SK-N-SH (cell line): ENCODE measurements around the gene TOGARAM2. TPM values are rescaled to one million over a fixed set of nuclear protein-coding genes. Genes with fewer than 3 reads are reported as not detected.

Experiments used
- CTCF ChIA-PET: fragments of 300-600, 350-600 bp; formaldehyde crosslinking; extraction: SDS; loops from one replicate; lab custom pipeline; 2021; lab: Yijun Ruan, JAX
- POLR2A ChIA-PET: fragments of 350-600 bp; sonication (Branson Sonifier 250); formaldehyde crosslinking; extraction: SDS; loops from one replicate; lab custom pipeline; 2020; ENCODE audit warnings: antibody characterized with exemption, inconsistent platforms; lab: Yijun Ruan, JAX
- DNase-seq: peaks from one replicate; pipeline ENCODE4 v3.0.0; 2012
- H2AFZ ChIP-seq: fragments of 200-600 bp; sonication (generic); 2 replicates; pipeline ENCODE4 v1.8.1; 2016; ENCODE audit warnings: antibody characterized with exemption, mild to moderate bottlenecking, low read depth
- H3F3A ChIP-seq: fragments of 200-600 bp; sonication (generic); replicated peaks from 2 replicates; pipeline ENCODE3; 2016; ENCODE audit warnings: antibody characterized with exemption, mild to moderate bottlenecking; ENCODE audit not compliant: insufficient read depth
- H3K27ac ChIP-seq, 2 experiments: fragments of 200-500 bp in 1 of 2; fragments of 200-600 bp in 1 of 2; sonication (Bioruptor generic) in 1 of 2; sonication (generic), shearing (Covaris generic) in 1 of 2; 2 replicates each; pipeline versions ENCODE4 v1.5.1 to v1.6.1; 2014 to 2016; ENCODE audit warnings: low read depth in 2 of 2, inconsistent platforms in 1 of 2, low read length in 1 of 2, mild to moderate bottlenecking in 1 of 2, mixed read lengths in 1 of 2
- H3K27me3 ChIP-seq: fragments of 200-600 bp; sonication (generic), shearing (Covaris generic); 2 replicates; pipeline ENCODE4 v1.6.1; 2016; ENCODE audit warnings: mixed run types; ENCODE audit not compliant: insufficient read depth
- H3K36me3 ChIP-seq, 2 experiments: fragments of 200-500 bp in 1 of 2; fragments of 200-600 bp in 1 of 2; sonication (Bioruptor generic) in 1 of 2; sonication (generic) in 1 of 2; replicated peaks in 1 of 2; 2 replicates each; pipeline versions ENCODE3 to v1.5.1; 2014 to 2016; ENCODE audit warnings: low read length in 1 of 2, mild to moderate bottlenecking in 1 of 2; ENCODE audit not compliant: insufficient read depth in 2 of 2, control insufficient read depth in 1 of 2
- H3K4me1 ChIP-seq, 2 experiments: fragments of 200-500 bp in 1 of 2; fragments of 200-600 bp in 1 of 2; sonication (Bioruptor generic) in 1 of 2; sonication (generic), shearing (Covaris generic) in 1 of 2; 2 replicates each; pipeline versions ENCODE4 v1.5.1 to v1.6.1; 2014 to 2016; ENCODE audit warnings: low read depth in 1 of 2, low read length in 1 of 2, mixed run types in 1 of 2; ENCODE audit not compliant: insufficient read depth in 2 of 2, control insufficient read depth in 1 of 2
- H3K4me2 ChIP-seq: fragments of 200-600 bp; sonication (generic), shearing (Covaris generic); 2 replicates; pipeline ENCODE4 v1.6.1; 2017; ENCODE audit warnings: mixed run types
- H3K4me3 ChIP-seq, 2 experiments: fragments of 200-500 bp in 1 of 2; fragments of 200-600 bp in 1 of 2; sonication (Bioruptor generic) in 1 of 2; sonication (generic), shearing (Covaris generic) in 1 of 2; 2 replicates each; pipeline versions ENCODE4 v1.5.1 to v1.8.1; 2014 to 2016; ENCODE audit warnings: low read depth in 2 of 2, inconsistent platforms in 1 of 2, low read length in 1 of 2, mild to moderate bottlenecking in 1 of 2, mixed read lengths in 1 of 2, moderate library complexity in 1 of 2
- H3K79me2 ChIP-seq: fragments of 200-600 bp; sonication (generic); 2 replicates; pipeline ENCODE4 v1.8.1; 2017; ENCODE audit warnings: mild to moderate bottlenecking; ENCODE audit not compliant: insufficient read depth
- H3K9ac ChIP-seq: fragments of 200-600 bp; sonication (generic); 2 replicates; pipeline ENCODE4 v1.6.1; 2017; ENCODE audit warnings: mixed run types
- H3K9me2 ChIP-seq: fragments of 200-600 bp; sonication (generic); 2 replicates; pipeline ENCODE4 v1.6.1; 2017; ENCODE audit warnings: mixed run types
- H3K9me3 ChIP-seq: fragments of 200-600 bp; sonication (generic); 2 replicates; pipeline ENCODE4 v1.6.1; 2017; ENCODE audit warnings: mixed run types, mild to moderate bottlenecking, moderate library complexity
- H4K20me1 ChIP-seq: fragments of 200-600 bp; sonication (generic); 2 replicates; pipeline ENCODE4 v1.6.1; 2017; ENCODE audit warnings: mild to moderate bottlenecking, mixed run types; ENCODE audit not compliant: insufficient read depth
- CHD2 ChIP-seq: fragments of 150-350 bp; IDR thresholded peaks from 2 replicates; pipeline ENCODE4 v1.6.1; 2018; ENCODE audit warnings: low read length; ENCODE audit not compliant: partially characterized antibody
- ELF1 ChIP-seq: IDR thresholded peaks from 2 replicates; pipeline ENCODE4 v1.4.0; 2012
- EP300 ChIP-seq, 2 experiments: IDR thresholded peaks; 2 replicates each; pipeline versions ENCODE4 v1.4.0 to v1.6.1; 2012; ENCODE audit warnings: borderline replicate concordance in 1 of 2, low read depth in 1 of 2, low read length in 1 of 2
- EZH2phosphoT487 ChIP-seq: fragments of 200-600 bp; sonication (generic); IDR thresholded peaks from 2 replicates; pipeline ENCODE4 v1.6.1; 2017; ENCODE audit warnings: low read depth, mixed run types, mild to moderate bottlenecking, antibody characterized with exemption, moderate library complexity, borderline replicate concordance
- FOSL2 ChIP-seq: IDR thresholded peaks from 2 replicates; pipeline ENCODE4 v1.4.0; 2012; ENCODE audit warnings: low read depth, mild to moderate bottlenecking, moderate library complexity, borderline replicate concordance
- FOXJ3 ChIP-seq: sonication (generic); formaldehyde crosslinking; IDR thresholded peaks from 2 replicates; pipeline ENCODE4 v1.5.1; 2020; ENCODE audit warnings: mild to moderate bottlenecking, missing genetic modification reagents
- GATA2 ChIP-seq: sonication (generic); formaldehyde crosslinking; IDR thresholded peaks from 2 replicates; pipeline ENCODE4 v1.5.0; 2020; ENCODE audit warnings: mild to moderate bottlenecking, missing genetic modification reagents
- MEF2A ChIP-seq: IDR thresholded peaks from 2 replicates; pipeline ENCODE4 v1.4.0; 2012; ENCODE audit warnings: low read depth, borderline replicate concordance
- MXI1 ChIP-seq: IDR thresholded peaks from 2 replicates; pipeline ENCODE4 v1.6.1; 2012; ENCODE audit warnings: mild to moderate bottlenecking, low read depth, low read length, improper control_type of control experiment
- POLR2AphosphoS5 ChIP-seq: IDR thresholded peaks from 2 replicates; pipeline ENCODE4 v1.6.1; 2012; ENCODE audit warnings: low read depth, low read length
- RCOR1 ChIP-seq: fragments of 150-350 bp; IDR thresholded peaks from 2 replicates; pipeline ENCODE4 v1.6.1; 2017; ENCODE audit warnings: antibody characterized with exemption, low read length
- RFX5 ChIP-seq: IDR thresholded peaks from 2 replicates; pipeline ENCODE4 v1.6.1; 2012; ENCODE audit warnings: mild to moderate bottlenecking, improper control_type of control experiment, low read length
- RXRA ChIP-seq: IDR thresholded peaks from 2 replicates; pipeline ENCODE4 v1.4.0; 2012; ENCODE audit warnings: low read depth, mild to moderate bottlenecking, borderline replicate concordance
- SMC3 ChIP-seq: IDR thresholded peaks from 2 replicates; pipeline ENCODE4 v1.6.1; 2012; ENCODE audit warnings: low read depth, low read length, improper control_type of control experiment
- TAF1 ChIP-seq: IDR thresholded peaks from 2 replicates; pipeline ENCODE4 v1.6.1; 2012; ENCODE audit warnings: low read depth, mild to moderate bottlenecking, low read length, moderate library complexity, borderline replicate concordance
- TEAD4 ChIP-seq: IDR thresholded peaks from 2 replicates; pipeline ENCODE4 v1.4.0; 2012; ENCODE audit warnings: mild to moderate bottlenecking, borderline replicate concordance; ENCODE audit not compliant: insufficient read depth
- YY1 ChIP-seq: IDR thresholded peaks from 2 replicates; pipeline ENCODE4 v1.4.0; 2012; ENCODE audit warnings: low read depth, mild to moderate bottlenecking
- WGBS: methylation state at CpG from one replicate; pipeline ENCODE4 v1.1.6; 2017; ENCODE audit warnings: low lambda C conversion rate; 5-methylcytosine and 5-hydroxymethylcytosine counted together
- polyA plus RNA-seq, 3 experiments: library from polyadenylated mRNA; depleted of rRNA; stranded (reverse); fragments of >200 nt; gene quantifications; 2 replicates each; pipeline ENCODE4 v1.2.3, GENCODE V29; 2012
- TF ChIP-seq, protein P1 (sequence below): IDR thresholded peaks from 2 replicates; pipeline ENCODE4 v1.4.0; 2012; ENCODE audit warnings: low read depth, borderline replicate concordance

TOGARAM2 gene
- polyA plus RNA-seq, 1 of the 3 experiments (the other 2 are of a cell fraction) = 0.69 TPM

DNA sequence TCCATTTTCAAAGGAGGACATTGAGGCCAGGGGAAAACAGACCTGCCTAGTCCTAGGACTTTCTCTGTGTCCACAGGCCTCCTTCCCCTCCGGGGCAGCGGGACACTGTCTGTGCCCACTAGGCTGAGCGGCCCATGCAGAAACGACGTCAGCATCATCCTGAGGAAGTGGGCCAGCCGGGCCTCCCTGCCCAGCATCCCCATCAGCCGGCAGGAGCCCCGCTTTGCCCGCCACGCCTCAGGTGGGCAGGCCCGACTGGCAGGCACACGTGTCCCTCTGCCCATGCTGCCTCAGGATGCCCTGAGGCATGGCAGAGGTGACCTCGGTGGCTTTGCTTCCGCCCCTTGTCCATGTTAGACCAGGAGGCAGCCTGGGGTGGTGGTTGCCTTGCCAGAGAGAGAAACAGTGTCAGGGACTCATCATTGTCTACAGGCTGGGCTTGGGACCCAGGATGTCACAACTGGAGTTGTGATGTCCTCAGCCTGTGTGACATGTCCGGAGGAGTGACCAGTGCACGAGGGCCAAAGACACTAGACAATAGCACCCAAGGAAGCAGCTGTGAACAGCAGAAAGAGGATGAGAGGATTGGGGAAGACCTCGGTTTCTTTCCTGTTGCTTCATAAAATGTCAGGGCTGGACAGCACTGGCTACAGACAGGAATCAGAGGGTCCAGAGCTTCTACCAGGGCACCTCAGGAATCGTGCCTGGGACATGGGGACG, 36.8 kb downstream of the TOGARAM2 start:
- 72% methylated on average over 15 of the region's 19 CpGs for WGBS
- Histone ChIP-seq H4K20me1 (no peaks in the 10 kb centered on the region), H3K9ac (no peak overlapping the region), H3K9me3 (no peaks in the 10 kb centered on the region), H3F3A (no peaks in the 10 kb centered on the region), H3K79me2 (no peaks in the 10 kb centered on the region), H3K4me3 (no peak overlapping the region), H3K4me2 (no peak overlapping the region), H3K9me2 (no peaks in the 10 kb centered on the region), H3K27me3 (peaks cover 13% of the 10 kb centered on the region; the same call in 1 of the 2 replicates), H3K4me1 (no peaks in the 10 kb centered on the region), H3K36me3 (no peaks in the 10 kb centered on the region), H3K27ac (no peak overlapping the region), H2AFZ (no peak overlapping the region)
- CTCF ChIA-PET = interaction anchor here (0.9 to 1.5 kb wide), 2 partner anchors 8 to 17 kb away, joined by 4 read pairs; no protein-coding TSS in a partner anchor
- POLR2A ChIA-PET = no interaction called here
- TF ChIP-seq ELF1 (no peak), FOSL2 (no peak), SMC3 (no peak), MEF2A (no peak), EP300 (IDR thresholded peaks at IDR 0.05; ENCODE audit: borderline replicate concordance in 1 of 2, low read depth in 1 of 2, low read length in 1 of 2) (no peak), MXI1 (no peak), FOXJ3 (CRISPR knock-in tag) (no peak), EZH2phosphoT487 (no peak), RFX5 (no peak), RXRA (no peak), RCOR1 (no peak), POLR2AphosphoS5 (no peak), YY1 (no peak)
- TF ChIP-seq, protein P1, sequence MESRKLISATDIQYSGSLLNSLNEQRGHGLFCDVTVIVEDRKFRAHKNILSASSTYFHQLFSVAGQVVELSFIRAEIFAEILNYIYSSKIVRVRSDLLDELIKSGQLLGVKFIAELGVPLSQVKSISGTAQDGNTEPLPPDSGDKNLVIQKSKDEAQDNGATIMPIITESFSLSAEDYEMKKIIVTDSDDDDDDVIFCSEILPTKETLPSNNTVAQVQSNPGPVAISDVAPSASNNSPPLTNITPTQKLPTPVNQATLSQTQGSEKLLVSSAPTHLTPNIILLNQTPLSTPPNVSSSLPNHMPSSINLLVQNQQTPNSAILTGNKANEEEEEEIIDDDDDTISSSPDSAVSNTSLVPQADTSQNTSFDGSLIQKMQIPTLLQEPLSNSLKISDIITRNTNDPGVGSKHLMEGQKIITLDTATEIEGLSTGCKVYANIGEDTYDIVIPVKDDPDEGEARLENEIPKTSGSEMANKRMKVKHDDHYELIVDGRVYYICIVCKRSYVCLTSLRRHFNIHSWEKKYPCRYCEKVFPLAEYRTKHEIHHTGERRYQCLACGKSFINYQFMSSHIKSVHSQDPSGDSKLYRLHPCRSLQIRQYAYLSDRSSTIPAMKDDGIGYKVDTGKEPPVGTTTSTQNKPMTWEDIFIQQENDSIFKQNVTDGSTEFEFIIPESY = no peak
- DNase-seq = no peak

DNA sequence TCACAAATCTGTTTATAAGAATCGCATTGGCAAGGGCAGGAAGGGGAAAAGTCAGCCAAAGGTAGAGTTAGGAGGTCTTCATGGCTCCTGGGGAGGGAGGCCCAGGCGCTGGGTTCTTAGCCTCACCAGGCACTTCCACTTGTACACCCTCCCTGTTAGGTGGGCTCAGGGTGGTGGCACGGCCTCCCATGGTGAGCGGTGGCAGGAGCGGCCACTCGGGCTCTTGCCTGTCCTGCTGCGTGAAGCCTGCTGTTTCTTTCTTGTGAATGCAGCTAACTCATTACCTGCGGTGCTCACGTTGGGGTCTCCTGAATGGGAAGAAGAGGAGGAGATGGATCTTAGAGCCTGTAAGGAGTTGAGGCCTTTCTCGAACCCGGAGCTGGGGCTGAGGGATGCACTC, 40.8 kb downstream of the TOGARAM2 start:
- TF ChIP-seq CHD2 (no peak), TEAD4 (no peak), MXI1 (no peak), TAF1 (no peak), GATA2 (no peak), YY1 (no peak)
- WGBS = 72% methylated on average over 10 of the region's 11 CpGs
- H2AFZ ChIP-seq = no peak overlapping the region
- no peaks in the 10 kb centered on the region for H3K9me3 ChIP-seq
- H3K4me2 ChIP-seq = no peak overlapping the region
- H3K9me2 ChIP-seq = no peaks in the 10 kb centered on the region
- ChIA-PET POLR2A (no interaction called here), CTCF (no interaction called here)
- H3F3A ChIP-seq = no peaks in the 10 kb centered on the region
- no peak overlapping the region for H3K4me3 ChIP-seq
- H3K4me1 ChIP-seq = peaks cover 0 to 9% of the 10 kb centered on the region in 2 experiments; a peak in 1 of 4 replicates
- no peaks in the 10 kb centered on the region for H4K20me1 ChIP-seq
- no peak overlapping the region for H3K27ac ChIP-seq
- H3K9ac ChIP-seq = no peak overlapping the region
- H3K79me2 ChIP-seq = no peaks in the 10 kb centered on the region
- no peaks in the 10 kb centered on the region for H3K36me3 ChIP-seq
- peaks cover 11% of the 10 kb centered on the region; the same call in 1 of the 2 replicates for H3K27me3 ChIP-seq
- no peak for DNase-seq
